K562 (cell line): ENCODE results near the gene GPC3. TPM values are rescaled to one million over a fixed set of nuclear protein-coding genes. Genes with fewer than 3 reads are reported as not detected.

Source experiments
- ATAC-seq: fragments of 200-7000 bp; cut with Tn5 transposase; 3 replicates; pipeline ENCODE4 v1.9.1; 2020; ENCODE audit warnings: moderate library complexity
- BruUV-seq: library from RNA; stranded (reverse); fragments of 400-500 nt; replicated peaks from 2 replicates; lab custom pipeline; 2021; lab: Mats Ljungman, UMichigan
- CTCF ChIA-PET: fragments of 300-600 bp; formaldehyde crosslinking; extraction: SDS; loops from one replicate; lab custom pipeline; 2021; ENCODE audit warnings: low intra/inter-chr PET ratio; lab: Yijun Ruan, JAX
- POLR2A ChIA-PET: fragments of 300-600, 350-650 bp; sonication (Branson Sonifier 250); formaldehyde crosslinking; extraction: SDS; loops from one replicate; lab custom pipeline; 2021; ENCODE audit warnings: antibody characterized with exemption, inconsistent platforms; lab: Yijun Ruan, JAX
- DNase-seq, 4 experiments: peaks; one replicate each; pipeline versions ENCODE4 v3.0.0 to v3.0.0-alpha.2; 2011 to 2018; ENCODE audit warnings: low spot score in 3 of 4, mixed read lengths in 3 of 4; ENCODE audit errors: extremely low read depth in 1 of 4
- FAIRE-seq: peaks from 2 replicates; lab custom pipeline; 2011; peaks lifted over from hg19 to GRCh38; lab: Jason Lieb, UNC
- H2AFZ ChIP-seq: 2 replicates; pipeline ENCODE4 v1.6.0; 2011; ENCODE audit warnings: low read depth, low read length, control low read depth, inconsistent platforms
- H3K27ac ChIP-seq: fragments of 200-600 bp; 3 replicates; pipeline ENCODE4 v1.8.0; 2011; ENCODE audit warnings: low read depth, mild to moderate bottlenecking, control low read depth, inconsistent platforms, low read length, moderate library complexity, mixed read lengths; ENCODE audit errors: extremely low read depth
- H3K27me3 ChIP-seq, 2 experiments: fragments of 300-600 bp in 1 of 2; 2 replicates in 1 of 2; 3 replicates in 1 of 2; pipeline versions ENCODE4 v1.6.0 to v1.8.0; 2011; ENCODE audit warnings: inconsistent platforms in 2 of 2, low read length in 2 of 2, mild to moderate bottlenecking in 1 of 2, mixed read lengths in 1 of 2, moderate library complexity in 1 of 2; ENCODE audit not compliant: control insufficient read depth in 2 of 2, insufficient read depth in 2 of 2
- H3K36me3 ChIP-seq: fragments of 300-600 bp; 3 replicates; pipeline ENCODE4 v1.8.0; 2011; ENCODE audit warnings: mild to moderate bottlenecking, low read length, inconsistent platforms; ENCODE audit not compliant: control insufficient read depth, insufficient read depth
- H3K4me1 ChIP-seq, 2 experiments: fragments of 200-600 bp in 1 of 2; replicated peaks in 1 of 2; 2 replicates in 1 of 2; 3 replicates in 1 of 2; pipeline versions ENCODE4 v1.5.1 to v1.8.0; 2011; ENCODE audit warnings: inconsistent platforms in 2 of 2, low read length in 2 of 2, mild to moderate bottlenecking in 1 of 2, mixed read lengths in 1 of 2, moderate library complexity in 1 of 2; ENCODE audit not compliant: control insufficient read depth in 2 of 2, insufficient read depth in 2 of 2
- H3K4me2 ChIP-seq: 2 replicates; pipeline ENCODE4 v1.6.1; 2011; ENCODE audit warnings: low read length, control low read depth, inconsistent platforms, mixed read lengths; ENCODE audit not compliant: insufficient read depth
- H3K4me3 ChIP-seq: fragments of 200-600 bp; sonication (generic), shearing (Covaris generic); 2 replicates; pipeline ENCODE4 v1.5.1; 2016; ENCODE audit warnings: control low read depth, inconsistent platforms
- H3K79me2 ChIP-seq: fragments of 200-600 bp; 3 replicates; pipeline ENCODE4 v1.8.0; 2011; ENCODE audit warnings: low read length, inconsistent platforms; ENCODE audit not compliant: control insufficient read depth, insufficient read depth
- H3K9ac ChIP-seq, 2 experiments: 2 replicates each; pipeline versions ENCODE4 v1.6.0 to v1.6.1; 2011; ENCODE audit warnings: low read depth in 2 of 2, low read length in 2 of 2, control low read depth in 1 of 2, inconsistent platforms in 1 of 2, mild to moderate bottlenecking in 1 of 2, mixed read lengths in 1 of 2; ENCODE audit not compliant: insufficient read depth in 1 of 2
- H3K9me1 ChIP-seq: one replicate; pipeline ENCODE4 v1.6.0; 2011; ENCODE audit warnings: inconsistent platforms, mild to moderate bottlenecking, low read length, moderate library complexity; ENCODE audit not compliant: control insufficient read depth, insufficient read depth
- H3K9me3 ChIP-seq: replicated peaks from 2 replicates; pipeline ENCODE4 v1.5.1; 2011; ENCODE audit warnings: low read depth, low read length, inconsistent platforms; ENCODE audit not compliant: control insufficient read depth, insufficient read depth
- H4K20me1 ChIP-seq: replicated peaks from 2 replicates; pipeline ENCODE4 v1.6.1; 2011; ENCODE audit warnings: low read length, inconsistent platforms, mixed read lengths; ENCODE audit not compliant: control insufficient read depth, insufficient read depth
- ARID1B ChIP-seq: fragments of 450-650 bp; IDR thresholded peaks from 2 replicates; pipeline ENCODE4 v1.6.1; 2016; ENCODE audit warnings: antibody characterized with exemption, mild to moderate bottlenecking, inconsistent platforms
- CEBPG ChIP-seq, 3 experiments: fragments of 200-800 bp in 1 of 3; sonication (Bioruptor generic) in 1 of 3; sonication (generic) in 1 of 3; formaldehyde crosslinking in 1 of 3; IDR thresholded peaks in 2 of 3; conservative IDR thresholded peaks in 1 of 3; 2 replicates each; pipeline versions ENCODE4 v1.6.1 to v1.8.0; 2016 to 2022; ENCODE audit warnings: missing compliant biosample characterization in 2 of 3, missing genetic modification characterization in 2 of 3, mild to moderate bottlenecking in 1 of 3, missing genetic modification reagents in 1 of 3
- DLX4 ChIP-seq: fragments of 250-450 bp; sonication (Bioruptor Pico); IDR thresholded peaks from 2 replicates; pipeline ENCODE4 v1.6.1; 2021; ENCODE audit warnings: mild to moderate bottlenecking
- E2F3 ChIP-seq: fragments of 250-450 bp; sonication (Bioruptor Pico); IDR thresholded peaks from 2 replicates; pipeline ENCODE4 v1.4.0; 2020; ENCODE audit warnings: mild to moderate bottlenecking
- ELF2 ChIP-seq: fragments of 250-450 bp; sonication (Bioruptor Pico); IDR thresholded peaks from 2 replicates; pipeline ENCODE4 v1.5.0; 2021; ENCODE audit warnings: mild to moderate bottlenecking
- EP400 ChIP-seq: fragments of 450-650 bp; IDR thresholded peaks from 2 replicates; pipeline ENCODE4 v1.6.1; 2017; ENCODE audit warnings: antibody characterized with exemption, mild to moderate bottlenecking, moderate library complexity
- HEY1 ChIP-seq: fragments of 250-450 bp; sonication (Bioruptor Pico); IDR thresholded peaks from 2 replicates; pipeline ENCODE4 v1.5.0; 2020; ENCODE audit warnings: mild to moderate bottlenecking, moderate library complexity, borderline replicate concordance
- HMG20A ChIP-seq: fragments of 450-650 bp; formaldehyde crosslinking; conservative IDR thresholded peaks from 2 replicates; pipeline ENCODE4 v1.4.0; 2020; ENCODE audit warnings: mild to moderate bottlenecking, mixed read lengths
- SAFB2 ChIP-seq: fragments of 200-400 bp; formaldehyde crosslinking; IDR thresholded peaks from 2 replicates; pipeline ENCODE4 v1.6.1; 2018; ENCODE audit warnings: borderline replicate concordance, low read length, low read depth, moderate library complexity; ENCODE audit not compliant: severe bottlenecking
- SPI1 ChIP-seq: IDR thresholded peaks from 2 replicates; pipeline ENCODE4 v1.6.1; 2011; ENCODE audit warnings: low read depth, low read length, control low read depth, borderline replicate concordance
- TAF9B ChIP-seq: fragments of 450-650 bp; IDR thresholded peaks from 2 replicates; pipeline ENCODE4 v1.6.1; 2018; ENCODE audit warnings: mild to moderate bottlenecking; ENCODE audit not compliant: partially characterized antibody
- TSHZ1 ChIP-seq: fragments of 250-450 bp; sonication (Bioruptor Pico); IDR thresholded peaks from 2 replicates; pipeline ENCODE4 v1.4.0; 2020; ENCODE audit warnings: mild to moderate bottlenecking, moderate library complexity
- ZBTB7A ChIP-seq: IDR thresholded peaks from 2 replicates; pipeline ENCODE4 v1.6.1; 2011; ENCODE audit warnings: low read depth, mild to moderate bottlenecking, low read length, moderate library complexity, borderline replicate concordance; ENCODE audit not compliant: control insufficient read depth
- ZKSCAN1 ChIP-seq: fragments of 150-350 bp; IDR thresholded peaks from 2 replicates; pipeline ENCODE4 v1.6.1; 2016; ENCODE audit warnings: low read depth, low read length
- ZNF146 ChIP-seq: IDR thresholded peaks from one replicate; pipeline ENCODE4 v1.6.1; 2018; ENCODE audit warnings: missing compliant biosample characterization; ENCODE audit not compliant: unreplicated experiment
- ZNF583 ChIP-seq: fragments of 250-450 bp; sonication (Bioruptor Pico); IDR thresholded peaks from 2 replicates; pipeline ENCODE4 v1.4.0; 2020
- WGBS: fragments of 100-300 bp; shearing (Covaris generic); methylation state at CpG from one replicate; pipeline ENCODE4 v1.1.6; 2016; ENCODE audit warnings: low coverage, mixed read lengths; ENCODE audit not compliant: insufficient coverage; ENCODE audit errors: missing lambda C conversion rate; 5-methylcytosine and 5-hydroxymethylcytosine counted together
- in situ Hi-C: fragments of 300-500 bp; cut with MboI; formaldehyde crosslinking; loops from 4 replicates; pipeline ENCODE4 v1.15.0; 2018; ENCODE audit warnings: inconsistent platforms, mixed read lengths
- intact Hi-C: fragments of 100-400 bp; cut with micrococcal nuclease; formaldehyde crosslinking; loops from 2 replicates; pipeline ENCODE4 v1.14.2; 2022
- polyA plus RNA-seq, 8 experiments: library from polyadenylated mRNA; depleted of rRNA in 4 of 8; stranded (reverse) in 5 of 8; unstranded in 3 of 8; fragments of >200 nt; fragmentation: Nextera tagmentation in 2 of 8; fragmentation: Illumina TruSeq in 1 of 8; extraction: Ambion mirVana in 2 of 8; extraction: Trizol in 1 of 8; gene quantifications; 2 replicates each; pipeline versions ENCODE4 v1.2.1 to v1.2.3, GENCODE V29; 2011 to 2014; ENCODE audit warnings: inconsistent platforms in 1 of 8, missing spikeins in 1 of 8
- total RNA-seq, 7 experiments: library from RNA; depleted of rRNA in 6 of 7; stranded (reverse); fragments of >200 nt in 6 of 7; fragmentation: Illumina TruSeq in 2 of 7; extraction: Trizol in 2 of 7; gene quantifications; 2 replicates each; pipeline versions ENCODE4 v1.2.1 to v1.2.3, GENCODE V29; 2011 to 2021; ENCODE audit warnings: low replicate concordance in 1 of 7

The GPC3 gene
- total and polyA plus RNA-seq, 9 of the 15 experiments (the other 6 are each of a cell fraction or from before 2014, with no cell fraction given) = 0.42 TPM; not detected in 8

GRCh38 chrX:133818019-133818418 is 167.4 kb downstream of the GPC3 start:
- no peak overlapping the region for H3K9ac ChIP-seq
- no peak overlapping the region for H3K27ac ChIP-seq
- no peak for FAIRE-seq
- DNase-seq = no peak
- H3K9me1 ChIP-seq = no peaks in the 10 kb centered on the region
- no peak overlapping the region for H3K4me3 ChIP-seq
- H3K4me2 ChIP-seq = no peak overlapping the region
- BruUV-seq = no TSS peak
- ChIA-PET POLR2A (no interaction called here), CTCF (no interaction called here)
- intact Hi-C loops (no loop called here), in situ Hi-C loops (no loop called here)
- 0% methylated on average over 5 of the region's 5 CpGs for WGBS
- no peak for ATAC-seq
- no peaks in the 10 kb centered on the region for H3K79me2 ChIP-seq
- no peaks in the 10 kb centered on the region for H3K27me3 ChIP-seq
- H3K4me1 ChIP-seq = no peaks in the 10 kb centered on the region
- no peaks in the 10 kb centered on the region for H3K9me3 ChIP-seq
- no peaks in the 10 kb centered on the region for H4K20me1 ChIP-seq
- no peaks in the 10 kb centered on the region for H3K36me3 ChIP-seq
- H2AFZ ChIP-seq = no peak overlapping the region
- TF ChIP-seq EP400 (no peak), ZBTB7A (no peak), HEY1 (no peak), TSHZ1 (CRISPR knock-in tag) (no peak), SAFB2 (no peak), ELF2 (CRISPR knock-in tag) (no peak), E2F3 (CRISPR knock-in tag) (no peak), ZNF583 (CRISPR knock-in tag) (no peak), ZKSCAN1 (no peak), DLX4 (CRISPR knock-in tag) (no peak), SPI1 (no peak), CEBPG (CRISPR knock-in tag; IDR thresholded peaks at IDR 0.05) (no peak), CEBPG (tag; conservative IDR thresholded peaks at IDR 0.05 in 1 of 2, IDR thresholded peaks at IDR 0.05 in 1 of 2) (no peak), HMG20A (CRISPR knock-in tag) (no peak), ZNF146 (CRISPR knock-in tag) (no peak), TAF9B (no peak), ARID1B (no peak)
